ENCODE measurements around the gene CYFIP2. TPM values are rescaled to one million over a fixed set of nuclear protein-coding genes. Genes with fewer than 3 reads are reported as not detected.

The CYFIP2 gene
- total and polyA plus RNA-seq, 2 of the 8 experiments (the other 6 are each of a cell fraction or from before 2014, with no cell fraction given), result 45.1 to 80.6 TPM

DNA sequence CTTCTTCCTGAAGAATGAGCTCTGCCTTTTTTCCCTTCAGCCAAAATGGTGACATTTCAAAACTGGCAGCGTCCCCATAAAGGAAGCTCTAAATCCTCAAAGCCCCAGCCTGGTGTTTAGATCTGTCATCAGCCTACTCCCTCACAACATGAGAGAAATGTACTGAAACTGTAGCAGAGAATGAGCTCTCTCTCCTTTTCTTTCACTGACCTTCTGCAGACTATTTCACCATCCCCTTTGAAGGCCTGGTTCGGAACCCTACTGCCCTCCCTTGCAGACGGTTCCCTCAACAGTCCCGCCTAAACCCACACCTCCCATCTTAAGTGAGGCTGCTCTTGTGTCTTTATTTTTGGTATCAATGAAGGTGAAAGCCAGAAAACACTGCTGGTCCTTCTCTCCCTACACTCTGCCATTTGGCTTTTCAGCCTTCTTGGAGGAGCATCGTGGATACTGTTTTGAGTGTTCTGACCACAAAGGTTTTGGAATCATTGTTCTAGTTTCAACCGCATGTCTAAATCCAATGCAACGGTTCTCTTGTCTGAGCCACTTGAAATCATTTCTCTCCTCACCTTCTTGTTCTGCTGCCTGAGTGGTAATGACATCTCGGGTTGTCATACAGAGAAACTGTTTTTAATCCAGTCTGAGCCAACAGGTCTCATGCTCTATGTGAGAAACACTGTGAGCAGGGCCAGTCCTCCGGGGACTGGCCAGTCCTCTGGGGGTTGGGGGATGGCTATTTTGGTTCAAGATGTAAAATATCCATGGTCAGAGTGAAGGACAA lies 46.2 kb upstream of the CYFIP2 start (continued):
- no peak for TF ChIP-seq CTBP2 (IDR thresholded peaks at IDR 0.05; ENCODE audit: borderline replicate concordance, insufficient read depth, insufficient read length, low read length)

All from H1 (cell line).